Body of pancreas (tissue), 4 donors: Measurements from ENCODE around the gene KRT1. TPM values are rescaled to one million over a fixed set of nuclear protein-coding genes. Genes with fewer than 3 reads are reported as not detected.

Experiments used
- ATAC-seq: fragments of 150-250 bp; one replicate; pipeline ENCODE4 v1.9.1; 2016
- DNase-seq, 4 donors: peaks; one replicate each; pipeline ENCODE4 v3.0.0-alpha.2; 2019
- H3K27ac ChIP-seq, 4 donors: fragments of 200-600 bp; sonication (generic); 1 replicate in 3 of 4; 2 replicates in 1 of 4; pipeline versions ENCODE4 v1.5.1 to v1.6.1; 2016 to 2019; ENCODE audit warnings: mild to moderate bottlenecking in 1 of 4, mixed read lengths in 1 of 4, moderate library complexity in 1 of 4
- H3K27me3 ChIP-seq, 2 donors: fragments of 200-600 bp; sonication (generic); one replicate each; pipeline ENCODE4 v1.6.0; 2016; ENCODE audit warnings: mild to moderate bottlenecking in 1 of 2
- H3K36me3 ChIP-seq, 2 donors: fragments of 200-600 bp; sonication (generic); replicated peaks in 1 of 2; 2 replicates each; pipeline ENCODE4 v1.5.1; 2016; ENCODE audit warnings: low read depth in 2 of 2; ENCODE audit not compliant: insufficient read depth in 1 of 2
- H3K4me1 ChIP-seq: fragments of 200-600 bp; sonication (generic); one replicate; pipeline ENCODE4 v1.6.0; 2016
- H3K4me3 ChIP-seq, 2 donors: fragments of 200-600 bp; sonication (generic); 1 replicate in 1 of 2; 2 replicates in 1 of 2; pipeline ENCODE4 v1.5.1; 2016 to 2019
- H3K9me3 ChIP-seq, 3 donors: fragments of 200-600 bp; sonication (generic); 1 replicate in 2 of 3; 2 replicates in 1 of 3; pipeline ENCODE4 v1.5.1; 2016
- POLR2A ChIP-seq, 3 donors: fragments of 450-650 bp; IDR thresholded peaks; one replicate each; pipeline ENCODE4 v1.6.1; 2016; ENCODE audit warnings: antibody characterized with exemption in 3 of 3, mild to moderate bottlenecking in 2 of 3
- WGBS, 2 donors: methylation state at CpG; one replicate each; pipeline ENCODE4 v1.1.5; 2017; 5-methylcytosine and 5-hydroxymethylcytosine counted together
- intact Hi-C: fragments of 100-400 bp; cut with DNase I; formaldehyde crosslinking; loops from one replicate; pipeline ENCODE4 v1.15.1; 2023
- total RNA-seq, 2 donors: library from RNA; depleted of rRNA; stranded (reverse); fragments of >200 nt; gene quantifications; one replicate each; pipeline ENCODE4 v1.1.0, GENCODE V29; 2016
- TF ChIP-seq, protein P1 (sequence below), 7 experiments: fragments of 450-650 bp in 4 of 7; fragments of 200-600 bp in 3 of 7; sonication (generic) in 3 of 7; IDR thresholded peaks; one replicate each; pipeline ENCODE4 v1.5.1; 2016 to 2019; ENCODE audit warnings: antibody characterized with exemption in 7 of 7

Gene KRT1
- total RNA-seq, 2 donors from 2014 or later: not detected

DNA sequence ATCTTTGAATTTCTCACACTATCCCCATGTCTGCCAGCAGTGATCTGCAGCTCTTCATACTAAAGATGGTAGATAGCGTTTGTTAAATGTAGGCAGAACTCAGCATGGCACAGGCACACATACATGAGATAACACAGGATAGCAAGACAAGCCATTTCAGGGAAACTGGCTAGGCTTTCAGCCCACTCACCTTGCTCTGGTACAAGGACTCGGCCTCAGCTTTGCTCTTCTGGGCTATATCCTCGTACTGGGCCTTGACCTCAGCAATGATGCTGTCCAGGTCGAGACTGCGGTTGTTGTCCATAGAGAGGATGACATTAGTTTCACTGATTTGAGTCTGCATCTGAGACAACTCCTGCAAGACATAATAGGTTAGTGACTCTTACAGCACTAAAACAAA is 3.1 kb downstream of the KRT1 start:
- Histone ChIP-seq H3K27ac (no peak overlapping the region), H3K9me3 (no peaks in the 10 kb centered on the region), H3K36me3 (no peaks in the 10 kb centered on the region), H3K4me1 (no peaks in the 10 kb centered on the region), H3K27me3 (no peaks in the 10 kb centered on the region), H3K4me3 (no peak overlapping the region)
- TF ChIP-seq POLR2A (IDR thresholded peaks at IDR 0.05): no peak
- TF ChIP-seq, protein P1, sequence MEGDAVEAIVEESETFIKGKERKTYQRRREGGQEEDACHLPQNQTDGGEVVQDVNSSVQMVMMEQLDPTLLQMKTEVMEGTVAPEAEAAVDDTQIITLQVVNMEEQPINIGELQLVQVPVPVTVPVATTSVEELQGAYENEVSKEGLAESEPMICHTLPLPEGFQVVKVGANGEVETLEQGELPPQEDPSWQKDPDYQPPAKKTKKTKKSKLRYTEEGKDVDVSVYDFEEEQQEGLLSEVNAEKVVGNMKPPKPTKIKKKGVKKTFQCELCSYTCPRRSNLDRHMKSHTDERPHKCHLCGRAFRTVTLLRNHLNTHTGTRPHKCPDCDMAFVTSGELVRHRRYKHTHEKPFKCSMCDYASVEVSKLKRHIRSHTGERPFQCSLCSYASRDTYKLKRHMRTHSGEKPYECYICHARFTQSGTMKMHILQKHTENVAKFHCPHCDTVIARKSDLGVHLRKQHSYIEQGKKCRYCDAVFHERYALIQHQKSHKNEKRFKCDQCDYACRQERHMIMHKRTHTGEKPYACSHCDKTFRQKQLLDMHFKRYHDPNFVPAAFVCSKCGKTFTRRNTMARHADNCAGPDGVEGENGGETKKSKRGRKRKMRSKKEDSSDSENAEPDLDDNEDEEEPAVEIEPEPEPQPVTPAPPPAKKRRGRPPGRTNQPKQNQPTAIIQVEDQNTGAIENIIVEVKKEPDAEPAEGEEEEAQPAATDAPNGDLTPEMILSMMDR (IDR thresholded peaks at IDR 0.05): no peak
- no peak for DNase-seq
- ATAC-seq: no peak
- WGBS, 2 donors: 63 to 77% methylated on average over 5 of the region's 5 CpGs
- intact Hi-C loops: no loop called here

DNA sequence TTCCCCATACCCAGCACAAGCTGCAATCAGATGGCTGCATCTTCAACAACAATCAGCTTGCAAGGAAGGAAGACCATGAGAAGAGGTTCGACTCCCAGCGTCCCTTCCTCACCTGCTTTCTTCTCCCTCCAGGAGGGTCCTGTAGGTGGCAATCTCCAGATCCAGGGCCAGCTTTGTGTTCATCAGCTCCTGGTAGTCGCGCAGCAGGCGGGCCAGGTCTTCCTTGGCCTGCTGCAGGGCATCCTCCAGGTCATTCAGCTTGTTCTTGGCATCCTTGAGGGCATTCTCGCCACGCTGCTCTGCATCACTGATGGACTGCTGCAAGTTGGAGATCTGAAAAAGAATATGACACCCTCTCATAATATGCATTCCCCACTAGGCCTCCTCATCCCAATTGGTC is 4.0 kb downstream of the KRT1 start:
- 80 to 88% methylated on average over 7 of the region's 7 CpGs for WGBS, 2 donors
- no peak overlapping the region for H3K27ac ChIP-seq
- no peaks in the 10 kb centered on the region for H3K27me3 ChIP-seq
- H3K36me3 ChIP-seq: no peaks in the 10 kb centered on the region
- H3K9me3 ChIP-seq: no peaks in the 10 kb centered on the region
- no peak for TF ChIP-seq POLR2A (IDR thresholded peaks at IDR 0.05)
- TF ChIP-seq, protein P1 (IDR thresholded peaks at IDR 0.05): no peak
- no peak overlapping the region for H3K4me3 ChIP-seq
- intact Hi-C loops: no loop called here
- DNase-seq (no peak), ATAC-seq (no peak)
- H3K4me1 ChIP-seq: no peaks in the 10 kb centered on the region

DNA sequence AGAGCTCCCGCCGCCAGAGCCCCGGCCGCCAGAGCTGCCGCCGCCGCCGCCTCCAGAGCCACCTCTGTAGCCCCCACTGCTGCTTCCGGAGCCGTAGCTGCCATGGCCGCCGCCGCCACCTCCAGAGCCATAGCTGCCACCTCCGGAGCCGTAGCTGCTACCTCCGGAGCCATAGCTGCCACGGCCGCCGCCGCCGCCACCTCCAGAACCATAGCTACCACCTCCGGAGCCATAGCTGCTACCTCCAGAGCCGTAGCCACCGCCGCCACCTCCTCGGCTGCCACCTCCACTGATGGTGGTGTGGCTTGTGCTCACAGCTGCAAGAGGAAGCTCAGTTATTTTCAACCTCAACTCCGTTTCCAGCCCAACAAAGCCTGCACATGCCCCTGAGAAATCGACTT is 4.9 kb downstream of the KRT1 start:
- H3K36me3 ChIP-seq: no peaks in the 10 kb centered on the region
- H3K27ac ChIP-seq: no peak overlapping the region
- no peak for TF ChIP-seq POLR2A (IDR thresholded peaks at IDR 0.05)
- TF ChIP-seq, protein P1 (IDR thresholded peaks at IDR 0.05): no peak
- intact Hi-C loops: no loop called here
- no peaks in the 10 kb centered on the region for H3K27me3 ChIP-seq
- ATAC-seq: no peak
- DNase-seq: no peak
- H3K4me1 ChIP-seq: no peaks in the 10 kb centered on the region
- H3K9me3 ChIP-seq: no peaks in the 10 kb centered on the region
- no peak overlapping the region for H3K4me3 ChIP-seq
- 82 to 88% methylated on average over 12 to 28 of the region's 28 CpGs for WGBS, 2 donors

DNA sequence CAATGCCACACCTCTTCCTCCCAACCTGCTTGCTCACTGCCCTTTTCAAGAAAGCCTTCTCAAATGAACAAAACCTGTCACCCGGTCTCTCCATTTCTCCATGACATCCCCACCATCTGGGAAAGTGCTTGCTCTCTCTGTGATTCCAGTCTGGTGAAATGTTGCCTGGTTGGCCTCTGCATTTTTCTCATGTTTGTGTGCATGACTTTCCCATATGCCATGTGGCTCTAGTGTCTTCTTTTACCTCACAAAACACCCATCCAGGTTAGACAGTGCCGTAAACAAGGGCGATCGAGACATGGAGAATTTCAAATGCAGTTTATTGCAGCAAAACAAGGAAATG is 5.8 kb downstream of the KRT1 start:
- H3K4me1 ChIP-seq: no peaks in the 10 kb centered on the region
- H3K27me3 ChIP-seq: no peaks in the 10 kb centered on the region
- H3K27ac ChIP-seq: no peak overlapping the region
- no peak overlapping the region for H3K4me3 ChIP-seq
- intact Hi-C loops: no loop called here
- H3K36me3 ChIP-seq: no peaks in the 10 kb centered on the region
- 81 to 91% methylated on average over 4 of the region's 4 CpGs for WGBS, 2 donors
- H3K9me3 ChIP-seq: no peaks in the 10 kb centered on the region
- TF ChIP-seq, protein P1 (IDR thresholded peaks at IDR 0.05): no peak
- no peak for TF ChIP-seq POLR2A (IDR thresholded peaks at IDR 0.05)
- DNase-seq (no peak), ATAC-seq (no peak)

DNA sequence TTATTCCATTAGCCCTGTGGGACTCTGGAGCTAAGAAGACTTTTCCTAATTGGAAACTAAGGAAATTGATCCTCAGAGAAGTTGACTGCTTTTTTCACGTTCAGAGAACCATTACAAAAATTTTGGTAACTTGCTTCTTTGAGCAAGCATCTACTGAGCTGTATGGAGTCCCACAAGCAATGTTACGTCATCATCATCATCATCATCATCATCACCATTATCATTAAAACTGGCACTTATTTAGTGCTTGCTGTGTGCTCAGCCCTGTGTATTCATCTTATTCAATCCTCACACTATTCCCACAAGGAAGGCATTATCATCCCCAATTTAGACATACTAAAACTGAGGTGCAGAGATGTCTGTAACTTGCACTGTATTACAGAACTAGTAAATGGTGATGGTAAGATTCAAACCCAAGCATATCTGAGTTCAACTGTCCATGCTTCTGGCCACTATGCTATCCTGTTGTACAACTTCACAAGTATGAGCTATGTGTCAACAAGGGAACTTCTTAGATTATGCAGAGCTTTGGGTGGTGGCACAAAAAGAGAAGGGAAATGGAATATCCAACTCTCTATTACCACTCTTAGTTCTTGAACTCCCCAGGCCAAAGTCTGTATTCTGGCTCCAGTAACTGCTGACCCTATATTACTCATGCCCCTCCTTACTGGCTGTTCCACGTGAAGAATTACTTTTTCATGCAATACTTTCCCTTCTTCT is 6.3 kb downstream of the KRT1 start:
- DNase-seq: no peak

More for the DNA sequence above, 6.3 kb downstream of the KRT1 start:
- Histone ChIP-seq H3K4me3 (no peak overlapping the region), H3K27ac (no peak overlapping the region), H3K4me1 (no peaks in the 10 kb centered on the region), H3K9me3 (no peaks in the 10 kb centered on the region), H3K36me3 (no peaks in the 10 kb centered on the region), H3K27me3 (no peaks in the 10 kb centered on the region)
- no peak for ATAC-seq
- TF ChIP-seq POLR2A (IDR thresholded peaks at IDR 0.05): no peak
- TF ChIP-seq, protein P1 (IDR thresholded peaks at IDR 0.05): no peak
- intact Hi-C loops: no loop called here
- WGBS, 2 donors: 45 to 48% methylated on average over 3 of the region's 3 CpGs
